Trophoblast cell (in vitro differentiated cells and primary cell): Measurements from ENCODE around the gene SENP3.
"Not testable (repeated sequence)": the region's sequence is repeated elsewhere in the genome, so short reads cannot be mapped to it uniquely, and the experiment has no call there.

Source experiments
- DNase-seq, 2 donors: peaks; one replicate each; pipeline ENCODE4 v3.0.0-alpha.2; 2016
- H2AFZ ChIP-seq: 2 replicates; pipeline ENCODE4 v1.6.1; 2013; ENCODE audit warnings: low read length, moderate library complexity, mild to moderate bottlenecking; ENCODE audit not compliant: insufficient read depth, poor library complexity
- H2AK5ac ChIP-seq: 2 replicates; pipeline ENCODE4 v1.6.1; 2013; ENCODE audit warnings: mild to moderate bottlenecking, low read length
- H2BK120ac ChIP-seq: 2 replicates; pipeline ENCODE4 v1.6.1; 2013; ENCODE audit warnings: low read length, mild to moderate bottlenecking, moderate library complexity; ENCODE audit not compliant: insufficient read depth, poor library complexity
- H2BK12ac ChIP-seq: 2 replicates; pipeline ENCODE4 v1.6.1; 2013; ENCODE audit warnings: mild to moderate bottlenecking, low read length, moderate library complexity
- H2BK5ac ChIP-seq: 2 replicates; pipeline ENCODE4 v1.6.1; 2013; ENCODE audit warnings: low read length, low read depth, moderate library complexity, mild to moderate bottlenecking; ENCODE audit not compliant: poor library complexity
- H3K14ac ChIP-seq: 2 replicates; pipeline ENCODE4 v1.6.1; 2013; ENCODE audit warnings: mild to moderate bottlenecking, low read length
- H3K18ac ChIP-seq: 2 replicates; pipeline ENCODE4 v1.6.1; 2013; ENCODE audit warnings: mild to moderate bottlenecking, low read length
- H3K23ac ChIP-seq: 2 replicates; pipeline ENCODE4 v1.6.1; 2013; ENCODE audit warnings: low read length
- H3K27ac ChIP-seq: 2 replicates; pipeline ENCODE4 v1.5.1; 2013; ENCODE audit warnings: low read depth, mild to moderate bottlenecking, inconsistent platforms, low read length, moderate library complexity
- H3K27me3 ChIP-seq: 2 replicates; pipeline ENCODE4 v1.6.1; 2013; ENCODE audit warnings: inconsistent platforms, mild to moderate bottlenecking, low read length, moderate library complexity; ENCODE audit not compliant: insufficient read depth
- H3K36me3 ChIP-seq, 2 experiments: 1 replicate in 1 of 2; 2 replicates in 1 of 2; pipeline ENCODE4 v1.6.1; 2013; ENCODE audit warnings: low read length in 2 of 2, mild to moderate bottlenecking in 2 of 2, moderate library complexity in 1 of 2; ENCODE audit not compliant: insufficient read depth in 2 of 2, control insufficient read depth in 1 of 2
- H3K4ac ChIP-seq: 2 replicates; pipeline ENCODE4 v1.6.1; 2013; ENCODE audit warnings: low read depth, mild to moderate bottlenecking, low read length, moderate library complexity
- H3K4me1 ChIP-seq, 2 experiments: 1 replicate in 1 of 2; 2 replicates in 1 of 2; pipeline ENCODE4 v1.6.1; 2013; ENCODE audit warnings: low read length in 2 of 2, mild to moderate bottlenecking in 2 of 2, moderate library complexity in 1 of 2; ENCODE audit not compliant: insufficient read depth in 2 of 2, control insufficient read depth in 1 of 2
- H3K4me2 ChIP-seq: 2 replicates; pipeline ENCODE4 v1.6.1; 2013; ENCODE audit warnings: inconsistent platforms, mild to moderate bottlenecking, low read length, moderate library complexity
- H3K4me3 ChIP-seq: 2 replicates; pipeline ENCODE4 v1.5.1; 2013; ENCODE audit warnings: mild to moderate bottlenecking, low read depth, low read length, inconsistent platforms
- H3K79me1 ChIP-seq: one replicate; pipeline ENCODE4 v1.6.1; 2013; ENCODE audit warnings: low read length
- H3K79me2 ChIP-seq: 2 replicates; pipeline ENCODE4 v1.6.1; 2013; ENCODE audit warnings: low read length, mild to moderate bottlenecking; ENCODE audit not compliant: control insufficient read depth, insufficient read depth, poor library complexity
- H3K9ac ChIP-seq: 2 replicates; pipeline ENCODE4 v1.6.1; 2013; ENCODE audit warnings: mild to moderate bottlenecking, low read length
- H3K9me3 ChIP-seq: 2 replicates; pipeline ENCODE4 v1.6.1; 2013; ENCODE audit warnings: low read depth, mild to moderate bottlenecking, control low read depth, inconsistent platforms, low read length; ENCODE audit not compliant: insufficient read depth
- H4K12ac ChIP-seq: 2 replicates; pipeline ENCODE4 v1.6.1; 2013; ENCODE audit warnings: low read depth, mild to moderate bottlenecking, low read length, moderate library complexity
- H4K8ac ChIP-seq: 2 replicates; pipeline ENCODE4 v1.6.1; 2013; ENCODE audit warnings: low read depth, mild to moderate bottlenecking, low read length, moderate library complexity
- H4K91ac ChIP-seq: one replicate; pipeline ENCODE4 v1.6.1; 2013; ENCODE audit warnings: low read depth, mild to moderate bottlenecking, low read length, moderate library complexity
- WGBS: extraction: QIAGEN DNeasy Blood & Tissue Kit; methylation state at CpG from one replicate; pipeline ENCODE4 v1.1.7; 2013; ENCODE audit warnings: missing lambda C conversion rate; ENCODE audit not compliant: insufficient read length, insufficient coverage; ENCODE audit errors: extremely low coverage; 5-methylcytosine and 5-hydroxymethylcytosine counted together

The SENP3 gene

DNA sequence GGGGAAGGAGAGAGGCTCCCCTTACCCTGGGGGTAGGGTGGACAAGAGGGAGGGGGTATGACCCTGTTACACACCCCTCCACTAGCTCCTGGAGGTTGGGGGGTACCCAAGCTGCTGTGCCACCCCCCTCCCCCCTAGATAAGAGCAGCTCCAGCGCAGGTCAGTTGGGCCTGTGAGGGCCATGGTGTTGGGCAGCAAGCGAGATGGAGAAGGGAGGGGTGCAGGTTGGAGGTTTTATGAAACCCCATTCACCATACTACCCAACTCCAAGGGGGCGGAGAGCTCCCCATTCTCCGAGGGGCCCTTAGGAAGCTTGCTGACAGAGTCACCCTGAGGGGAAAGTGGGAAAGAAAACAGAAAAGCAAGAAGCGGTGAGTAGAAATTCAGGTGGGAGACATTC, 29.9 kb downstream of the SENP3 start:
- Histone ChIP-seq H2BK5ac (peak overlapping the region; percentile 33), H3K4me1 (peaks cover 30 to 31% of the 10 kb centered on the region in 2 experiments), H3K36me3 (peaks cover 66 to 75% of the 10 kb centered on the region in 2 experiments), H3K27ac (peak overlapping the region; percentile 78), H3K4ac (no peak overlapping the region), H2AFZ (no peak overlapping the region), H4K8ac (no peak overlapping the region), H3K27me3 (no peaks in the 10 kb centered on the region), H3K9ac (no peak overlapping the region), H3K18ac (no peak overlapping the region), H3K4me3 (no peak overlapping the region), H3K14ac (no peak overlapping the region), H2BK12ac (no peak overlapping the region), H2BK120ac (no peak overlapping the region), H4K91ac (peak overlapping the region; percentile 31), H4K12ac (no peak overlapping the region), H3K4me2 (no peak overlapping the region), H2AK5ac (no peak overlapping the region), H3K79me2 (peaks cover 4% of the 10 kb centered on the region), H3K9me3 (peaks cover 4% of the 10 kb centered on the region), H3K79me1 (peaks cover 8% of the 10 kb centered on the region), H3K23ac (no peak overlapping the region)
- no peak for DNase-seq
- no CpG with 5 or more reads among the region's 5 CpGs for WGBS

DNA sequence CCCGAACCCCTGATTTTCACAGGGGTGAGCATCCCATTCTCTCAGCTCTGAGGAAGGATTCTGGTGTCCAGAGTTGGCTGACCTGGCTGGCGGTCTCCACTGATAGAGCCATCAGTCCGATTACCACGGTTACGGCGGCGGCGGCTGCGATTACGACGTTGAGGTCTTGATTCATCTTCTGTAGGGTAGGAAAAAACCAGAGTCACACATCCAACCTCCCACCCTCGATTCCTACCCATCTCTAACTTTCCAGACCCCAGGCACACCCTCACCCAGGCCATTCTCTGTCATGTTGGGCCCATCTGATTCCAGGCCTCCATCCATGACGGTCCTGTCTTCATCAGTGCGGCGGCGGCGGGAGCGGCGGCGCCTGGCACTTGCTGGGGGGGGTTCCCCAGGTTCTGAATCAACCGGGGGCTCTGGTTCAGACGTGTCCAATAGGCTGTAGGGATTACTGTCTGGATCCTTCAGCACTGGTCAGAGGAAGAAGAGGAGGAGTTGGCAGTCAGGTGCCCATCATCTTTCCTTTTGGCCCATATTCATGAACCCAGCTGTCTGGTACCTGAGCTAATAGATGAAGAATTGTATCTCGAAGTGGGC, 30.8 kb downstream of the SENP3 start:
- Histone ChIP-seq H3K9me3 (peaks cover 4% of the 10 kb centered on the region), H3K4me2 (no peak overlapping the region), H3K27ac (no peak overlapping the region), H3K4ac (no peak overlapping the region), H4K8ac (no peak overlapping the region), H2BK12ac (no peak overlapping the region), H3K18ac (no peak overlapping the region), H3K27me3 (no peaks in the 10 kb centered on the region), H3K79me1 (peaks cover 8% of the 10 kb centered on the region), H4K91ac (no peak overlapping the region), H4K12ac (no peak overlapping the region), H3K9ac (no peak overlapping the region), H2BK5ac (no peak overlapping the region), H2BK120ac (no peak overlapping the region), H3K36me3 (peaks cover 61 to 69% of the 10 kb centered on the region in 2 experiments), H3K4me3 (no peak overlapping the region), H3K79me2 (peaks cover 4% of the 10 kb centered on the region), H2AK5ac (no peak overlapping the region), H3K23ac (no peak overlapping the region), H3K4me1 (peaks cover 31 to 32% of the 10 kb centered on the region in 2 experiments), H3K14ac (no peak overlapping the region), H2AFZ (no peak overlapping the region)
- WGBS, result no CpG with 5 or more reads among the region's 23 CpGs
- no peak for DNase-seq

DNA sequence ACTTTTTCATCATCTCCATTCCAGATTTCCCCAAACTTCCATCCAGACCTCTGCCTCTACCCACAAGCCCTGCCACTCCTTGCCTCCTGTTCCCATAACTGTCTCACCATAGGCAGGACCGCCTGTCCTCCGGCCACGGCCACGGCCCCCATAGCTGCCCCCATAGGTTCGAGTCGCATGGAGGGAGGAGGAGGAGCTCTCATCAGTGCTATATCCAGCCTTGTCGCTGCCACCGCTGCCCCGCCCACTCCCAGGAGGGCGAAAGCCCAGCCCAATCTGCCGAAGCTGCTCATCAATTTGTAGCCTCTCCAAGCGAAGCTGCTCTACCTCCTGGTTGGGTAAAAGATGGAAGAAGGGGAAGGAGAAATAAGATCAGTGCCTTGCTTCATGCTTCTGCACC, 31.6 kb downstream of the SENP3 start:
- Histone ChIP-seq H2AK5ac (no peak overlapping the region), H3K18ac (no peak overlapping the region), H4K91ac (no peak overlapping the region), H2BK12ac (no peak overlapping the region), H3K14ac (no peak overlapping the region), H3K4me1 (peaks cover 26 to 29% of the 10 kb centered on the region in 2 experiments), H3K79me1 (peaks cover 8% of the 10 kb centered on the region), H3K4ac (no peak overlapping the region), H3K27ac (no peak overlapping the region), H3K27me3 (no peaks in the 10 kb centered on the region), H2BK120ac (no peak overlapping the region), H4K12ac (no peak overlapping the region), H3K36me3 (peaks cover 58 to 63% of the 10 kb centered on the region in 2 experiments), H3K4me2 (no peak overlapping the region), H2BK5ac (no peak overlapping the region), H3K9me3 (peaks cover 4% of the 10 kb centered on the region), H3K9ac (no peak overlapping the region), H4K8ac (no peak overlapping the region), H3K4me3 (no peak overlapping the region), H2AFZ (no peak overlapping the region), H3K23ac (no peak overlapping the region), H3K79me2 (peaks cover 4% of the 10 kb centered on the region)
- DNase-seq, result no peak
- WGBS, result no CpG with 5 or more reads among the region's 12 CpGs

DNA sequence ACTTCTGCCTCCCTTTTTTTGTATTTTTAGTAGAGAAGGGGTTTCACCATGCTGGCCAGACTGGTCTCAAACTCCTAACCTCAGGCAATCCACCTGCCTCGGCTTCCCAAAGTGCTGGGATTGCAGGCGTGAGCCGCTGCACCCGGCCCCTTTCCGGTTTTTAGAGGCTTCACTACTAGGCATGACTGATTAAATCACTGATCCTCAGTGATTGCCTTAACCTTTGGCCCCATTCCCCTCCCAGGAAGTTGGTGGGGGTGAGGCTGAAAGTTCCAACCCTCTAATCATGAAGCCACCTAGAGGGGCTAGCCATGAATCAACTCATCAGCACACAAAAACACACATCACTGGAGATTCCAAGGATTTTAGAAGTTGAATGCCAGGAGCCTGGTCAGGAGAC, 35.8 kb downstream of the SENP3 start:
- not testable (repeated sequence) for H4K12ac ChIP-seq
- no CpG with 5 or more reads among the region's 5 CpGs for WGBS

More for the DNA sequence above, 35.8 kb downstream of the SENP3 start:
- not testable (repeated sequence) for H2AFZ ChIP-seq, H2AK5ac ChIP-seq, H3K79me2 ChIP-seq, H2BK5ac ChIP-seq, H4K91ac ChIP-seq, H3K27ac ChIP-seq, H3K23ac ChIP-seq, H3K4me2 ChIP-seq, H2BK120ac ChIP-seq, H3K4me3 ChIP-seq, H3K4me1 ChIP-seq, DNase-seq, H3K18ac ChIP-seq, H3K9me3 ChIP-seq, H3K4ac ChIP-seq, H2BK12ac ChIP-seq, H4K8ac ChIP-seq, H3K79me1 ChIP-seq, H3K27me3 ChIP-seq, H3K9ac ChIP-seq, H3K14ac ChIP-seq
- H3K36me3 ChIP-seq, result peaks cover 69 to 72% of the 10 kb centered on the region in 2 experiments
